ENCODE results near the gene TRMT61A.

The TRMT61A gene

GRCh38 chr14:103528587-103529382 is at the start of gene TRMT61A:
Gene TRMT61A, plus strand, starts transcription at chr14:103529196. Its CDS starts 783 bp downstream, at chr14:103529979.
- peak; percentile 72 for DNase-seq

- DNase-seq: peak; percentile 36
These were observed 48.4 kb upstream of the TRMT61A start for GRCh38 chr14:103480595-103480994.

DNA sequence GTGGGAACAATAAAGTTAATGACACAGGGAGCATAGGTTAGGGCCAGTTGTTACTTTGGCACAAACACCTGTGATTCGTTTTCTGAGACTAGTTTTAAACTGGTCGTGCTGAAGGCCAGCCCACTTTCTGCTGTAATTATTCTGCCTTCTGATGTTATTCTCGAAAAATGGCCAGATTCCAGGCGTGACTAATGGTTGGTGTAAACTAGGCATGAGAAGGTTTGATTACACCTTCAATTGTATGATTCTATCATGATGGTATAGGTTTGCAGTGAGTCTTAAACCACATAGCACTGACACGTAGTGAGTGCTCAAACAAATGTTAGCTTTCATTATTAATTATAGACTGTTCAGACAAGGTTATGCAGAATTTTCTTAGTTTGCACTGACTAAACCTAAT is 45.4 kb upstream of the TRMT61A start:
- no peak for DNase-seq

GRCh38 chr14:103485504-103485903 is 43.5 kb upstream of the TRMT61A start:
- DNase-seq: no peak

GRCh38 chr14:103488071-103488470 is 40.9 kb upstream of the TRMT61A start:
- no peak for DNase-seq

DNA sequence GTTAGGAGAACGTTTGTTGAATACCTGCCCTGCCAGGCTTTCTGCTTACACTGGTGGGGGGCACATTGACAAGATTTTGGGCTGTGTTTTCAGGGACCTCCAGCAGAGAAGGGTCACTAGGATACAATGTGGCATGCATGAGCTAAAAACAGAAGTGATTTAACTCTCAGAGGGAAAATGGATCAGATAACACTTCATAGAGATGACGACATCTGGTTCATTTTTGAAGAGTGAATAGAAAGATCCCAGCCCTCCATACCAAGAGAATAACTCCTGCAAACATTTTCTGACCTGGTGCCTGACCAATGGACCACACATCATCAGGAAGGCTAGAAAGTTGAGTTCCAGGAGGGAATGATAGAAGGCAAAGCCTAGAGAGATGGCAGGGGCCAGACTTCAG is 40.0 kb upstream of the TRMT61A start:
- no peak for DNase-seq

- no peak for DNase-seq
These were observed 39.4 kb upstream of the TRMT61A start for GRCh38 chr14:103489621-103490020.

DNA sequence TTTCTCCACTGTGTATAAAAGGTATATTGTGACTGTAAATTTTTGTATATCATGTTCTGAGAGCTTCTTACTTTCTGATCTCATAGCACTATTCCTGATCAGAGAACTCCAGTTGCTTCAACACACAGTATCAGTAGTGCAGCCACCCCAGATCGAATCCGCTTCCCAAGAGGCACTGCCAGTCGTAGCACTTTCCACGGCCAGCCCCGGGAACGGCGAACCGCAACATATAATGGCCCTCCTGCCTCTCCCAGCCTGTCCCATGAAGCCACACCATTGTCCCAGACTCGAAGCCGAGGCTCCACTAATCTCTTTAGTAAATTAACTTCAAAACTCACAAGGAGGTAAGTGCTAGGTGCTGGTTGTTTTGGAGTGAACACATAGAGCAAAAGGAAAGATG is 37.3 kb upstream of the TRMT61A start:
- no peak for DNase-seq

DNA sequence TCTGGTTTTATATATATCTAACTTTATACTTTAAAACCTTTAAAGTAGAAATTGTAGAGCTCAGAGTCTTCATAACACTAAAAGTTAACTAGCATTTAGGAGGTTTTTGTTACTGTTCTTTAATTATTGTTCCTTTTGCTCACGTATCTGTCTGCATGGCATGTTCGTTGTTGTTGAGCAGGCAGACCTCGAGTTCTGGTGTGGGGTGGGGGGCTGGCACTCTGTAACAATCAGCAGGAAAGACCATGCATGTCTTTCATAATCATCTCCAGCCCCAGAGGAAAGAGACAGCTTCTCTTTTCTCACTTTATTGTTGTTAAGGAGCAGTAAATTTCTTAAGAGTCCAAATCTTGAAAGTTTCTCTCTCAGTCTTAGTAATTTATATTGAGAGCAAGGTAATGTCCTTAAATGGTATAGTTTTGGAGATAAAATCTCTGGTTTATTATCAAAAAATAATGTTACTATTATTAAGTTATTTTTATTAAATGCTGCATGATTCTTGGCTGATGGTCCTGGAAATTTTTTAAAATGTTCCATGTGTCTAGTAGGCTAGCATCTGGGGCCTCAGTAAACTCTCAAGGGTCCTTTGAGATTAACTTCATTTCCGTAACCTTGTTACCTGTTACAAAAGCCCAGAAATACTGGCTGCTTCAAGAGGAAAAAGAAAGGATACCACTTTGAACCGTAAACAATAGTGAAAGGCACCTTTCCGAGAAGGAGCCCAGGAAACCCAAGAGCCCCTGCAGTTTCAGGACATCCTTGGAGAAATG is 36.7 kb upstream of the TRMT61A start:
- no peak for DNase-seq

GRCh38 chr14:103495854-103496253 is 33.1 kb upstream of the TRMT61A start:
- DNase-seq: no peak

GRCh38 chr14:103496776-103497175 is 32.2 kb upstream of the TRMT61A start:
- DNase-seq: no peak

- DNase-seq: no peak
These were observed 29.3 kb upstream of the TRMT61A start for GRCh38 chr14:103499709-103500108.

DNA sequence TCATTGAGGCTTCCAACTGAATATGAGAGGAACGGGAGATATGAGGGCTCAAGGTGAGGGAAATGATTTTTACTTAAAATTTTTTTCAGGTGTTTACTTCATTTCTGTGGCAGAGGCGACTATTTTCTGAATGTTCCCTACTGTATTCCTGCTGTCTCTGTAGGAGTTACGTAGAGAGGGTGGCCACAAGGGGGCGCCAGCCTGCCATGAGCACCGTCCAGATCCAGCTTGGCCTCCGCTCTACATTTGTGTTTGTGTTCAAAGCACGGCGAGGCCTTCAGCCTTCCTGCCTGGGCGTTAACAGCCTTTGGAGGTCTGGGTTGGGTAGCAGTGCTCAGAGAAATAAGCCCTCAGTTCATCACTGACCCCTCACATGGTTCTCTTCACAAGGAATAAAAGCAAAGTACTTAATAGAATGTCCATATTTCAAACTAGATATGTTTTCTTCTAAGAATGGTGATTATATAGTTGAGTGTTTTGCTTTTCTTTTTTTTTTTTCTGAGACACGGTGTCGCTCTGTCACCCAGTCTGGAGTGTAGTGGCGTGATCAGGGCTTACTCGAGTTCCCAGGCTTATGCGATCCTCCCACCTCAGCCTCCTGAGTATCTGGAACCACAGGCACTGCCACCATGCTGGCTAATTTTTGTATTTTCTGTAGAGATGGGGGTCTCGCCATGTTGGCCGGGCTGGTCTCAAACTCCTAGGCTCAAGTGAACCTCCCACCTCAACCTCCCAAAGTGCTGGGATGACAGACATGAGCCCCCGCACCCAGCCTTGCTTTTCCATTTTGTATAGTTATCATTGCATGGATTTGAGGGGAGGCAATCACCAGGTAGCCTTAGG is 28.6 kb upstream of the TRMT61A start:
- peak; percentile 63 for DNase-seq

DNA sequence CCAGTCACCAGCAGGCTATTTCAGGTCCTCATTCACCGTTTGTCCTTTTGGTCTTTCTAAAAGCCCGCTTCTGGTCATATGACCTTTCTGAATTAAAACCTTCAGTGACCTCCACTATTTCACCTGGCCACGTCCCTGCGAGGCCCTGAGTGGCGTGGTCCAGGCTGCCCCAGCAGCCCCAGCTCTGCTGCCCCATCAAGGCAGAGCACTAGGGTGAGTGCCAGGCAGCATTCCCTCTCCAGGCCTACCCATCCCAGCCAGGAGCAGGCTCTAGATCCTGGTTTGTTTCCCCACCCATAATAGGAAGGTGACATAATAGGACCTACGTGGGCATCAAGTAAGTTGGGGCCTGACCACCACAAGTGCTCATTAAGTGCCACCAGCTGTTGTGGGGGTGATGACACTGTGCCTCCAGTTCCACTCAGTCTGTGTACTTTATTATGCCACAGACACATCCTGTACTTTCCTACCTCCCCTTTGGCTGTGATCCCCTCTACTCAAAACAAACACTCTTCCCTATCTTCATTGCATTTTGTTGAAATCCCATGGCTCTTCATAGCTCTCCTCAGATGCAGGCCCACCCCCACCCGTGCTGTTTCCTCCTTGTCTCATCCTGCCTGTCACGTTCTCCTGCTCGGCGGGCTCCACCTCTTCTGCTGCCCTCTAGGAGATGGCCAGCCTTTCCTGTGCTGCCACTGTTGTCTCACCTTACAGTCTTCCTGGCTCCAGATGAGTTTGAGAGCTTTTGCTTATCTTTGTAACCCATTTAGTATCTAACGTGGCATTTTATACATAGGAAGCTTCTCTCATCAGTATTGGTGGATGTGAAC is 27.7 kb upstream of the TRMT61A start:
- no peak for DNase-seq

GRCh38 chr14:103501921-103502669 is 26.9 kb upstream of the TRMT61A start:
- DNase-seq: no peak

DNA sequence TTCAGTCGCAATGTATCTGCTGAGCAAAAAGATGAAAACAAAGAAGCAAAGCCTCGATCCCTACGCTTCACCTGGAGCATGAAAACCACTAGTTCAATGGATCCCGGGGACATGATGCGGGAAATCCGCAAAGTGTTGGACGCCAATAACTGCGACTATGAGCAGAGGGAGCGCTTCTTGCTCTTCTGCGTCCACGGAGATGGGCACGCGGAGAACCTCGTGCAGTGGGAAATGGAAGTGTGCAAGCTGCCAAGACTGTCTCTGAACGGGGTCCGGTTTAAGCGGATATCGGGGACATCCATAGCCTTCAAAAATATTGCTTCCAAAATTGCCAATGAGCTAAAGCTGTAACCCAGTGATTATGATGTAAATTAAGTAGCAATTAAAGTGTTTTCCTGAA is 26.1 kb upstream of the TRMT61A start:
- DNase-seq: no peak

GRCh38 chr14:103503296-103503695 is 25.7 kb upstream of the TRMT61A start:
- no peak for DNase-seq

DNA sequence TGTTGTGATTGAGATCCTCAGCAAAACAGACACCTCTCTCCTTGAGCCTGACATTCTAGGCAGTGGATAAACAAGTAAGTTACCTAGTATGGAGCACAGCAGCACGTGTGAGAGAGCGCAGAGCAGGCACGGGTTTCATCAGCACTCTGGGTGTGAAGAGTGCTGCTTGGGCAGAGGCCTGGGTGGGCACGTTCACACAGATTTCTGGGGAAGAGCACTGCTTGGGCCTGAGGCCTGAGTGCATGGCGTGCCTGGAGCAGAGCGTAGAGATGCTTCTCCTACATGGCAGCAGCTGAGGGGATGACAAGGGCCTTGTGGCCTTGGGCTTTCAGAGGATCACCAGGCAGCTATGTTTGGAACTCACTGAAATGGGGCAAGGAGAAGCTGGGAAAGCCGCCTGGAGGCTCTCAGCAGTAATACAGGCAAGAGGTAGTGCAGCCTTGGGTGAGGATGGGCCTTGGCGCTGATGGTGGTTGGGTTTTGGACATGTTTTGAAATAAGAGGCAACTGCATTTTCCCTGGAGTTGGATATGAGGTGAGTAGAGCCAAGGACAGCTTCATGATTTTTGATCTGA is 23.9 kb upstream of the TRMT61A start:
- no peak for DNase-seq

GRCh38 chr14:103507751-103508150 is 21.2 kb upstream of the TRMT61A start:
- DNase-seq: no peak

DNA sequence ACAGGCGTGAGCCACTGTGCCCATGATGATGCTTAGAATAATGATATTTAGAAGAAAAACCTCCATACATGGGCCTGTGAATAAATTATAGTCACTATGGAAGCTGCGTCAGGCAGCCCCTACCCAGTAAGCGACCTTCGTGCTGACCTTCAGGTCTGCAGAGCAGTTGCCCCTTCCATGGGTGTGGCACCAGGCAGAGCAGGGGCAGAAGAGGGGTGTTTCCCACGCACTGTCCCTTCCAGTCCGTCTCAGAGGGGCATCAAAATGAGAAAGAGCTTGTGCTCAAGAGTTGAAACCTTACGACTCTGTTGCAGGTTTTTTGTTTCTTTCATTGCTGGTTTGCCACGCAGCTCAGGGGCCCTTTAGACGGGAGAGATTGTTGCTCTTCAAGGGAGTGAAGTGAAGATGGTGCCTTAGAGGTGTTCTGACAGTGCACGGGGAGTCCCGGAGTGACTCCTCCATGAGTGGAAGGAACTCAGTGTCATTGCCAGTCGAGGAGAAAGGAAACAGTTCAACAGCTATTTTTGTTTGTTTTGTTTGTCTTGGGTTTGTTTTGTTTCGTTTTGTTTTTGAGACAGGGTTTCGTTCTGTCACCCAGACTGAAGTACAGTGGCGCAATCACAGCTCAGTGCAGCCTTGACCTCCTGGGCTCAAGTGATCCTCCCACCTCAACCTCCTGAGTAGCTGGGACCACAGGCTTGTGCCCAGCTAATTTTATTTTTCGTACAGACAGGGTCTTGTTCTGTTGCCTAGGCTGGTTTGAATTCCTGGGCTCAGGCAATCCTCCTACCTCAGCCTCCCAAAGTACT is 20.3 kb upstream of the TRMT61A start:
- DNase-seq: no peak
